K562 (cell line): ENCODE data around the gene SHLD1. TPM values are rescaled to one million over a fixed set of nuclear protein-coding genes. Genes with fewer than 3 reads are reported as not detected.

Source experiments
- ARID1B ChIP-seq: fragments of 450-650 bp; IDR thresholded peaks from 2 replicates; pipeline ENCODE4 v1.6.1; 2016; ENCODE audit warnings: antibody characterized with exemption, mild to moderate bottlenecking, inconsistent platforms
- BACH1 ChIP-seq: fragments of 200-800 bp; sonication (Bioruptor generic); IDR thresholded peaks from 2 replicates; pipeline ENCODE4 v1.6.1; 2016; ENCODE audit warnings: missing genetic modification characterization, missing compliant biosample characterization
- CHD2 ChIP-seq: IDR thresholded peaks from 2 replicates; pipeline ENCODE4 v1.6.1; 2011; ENCODE audit warnings: low read depth, low read length
- DDX20 ChIP-seq: fragments of 450-650 bp; IDR thresholded peaks from 2 replicates; pipeline ENCODE4 v1.6.1; 2016; ENCODE audit warnings: missing genetic modification characterization, low read depth, mild to moderate bottlenecking, missing compliant biosample characterization, moderate library complexity
- EZH2 ChIP-seq: IDR thresholded peaks from 2 replicates; pipeline ENCODE4 v1.6.1; 2012; ENCODE audit warnings: low read depth, mild to moderate bottlenecking, inconsistent platforms, low read length, borderline replicate concordance
- HDAC2 ChIP-seq: fragments of 450-650 bp; IDR thresholded peaks from 2 replicates; pipeline ENCODE4 v1.6.1; 2016; ENCODE audit warnings: mild to moderate bottlenecking
- HNRNPH1 ChIP-seq: fragments of 200-400 bp; formaldehyde crosslinking; optimal IDR thresholded peaks from 2 replicates; pipeline ENCODE3; 2017; ENCODE audit warnings: low read depth, mild to moderate bottlenecking, low read length, moderate library complexity
- HNRNPK ChIP-seq: fragments of 200-400 bp; formaldehyde crosslinking; IDR thresholded peaks from one replicate; pipeline ENCODE4 v1.6.1; 2018; ENCODE audit warnings: mild to moderate bottlenecking, low read depth, low read length; ENCODE audit not compliant: poor library complexity, severe bottlenecking
- KHSRP ChIP-seq: fragments of 450-650 bp; IDR thresholded peaks from 2 replicates; pipeline ENCODE4 v1.6.1; 2017
- MED1 ChIP-seq: sonication (generic); formaldehyde crosslinking; IDR thresholded peaks from 2 replicates; pipeline ENCODE4 v1.8.1; 2023; ENCODE audit warnings: missing genetic modification reagents, borderline replicate concordance
- NFRKB ChIP-seq: fragments of 450-650 bp; IDR thresholded peaks from 2 replicates; pipeline ENCODE4 v1.6.1; 2016; ENCODE audit warnings: low read depth
- NUFIP1 ChIP-seq: fragments of 450-650 bp; IDR thresholded peaks from 2 replicates; pipeline ENCODE4 v1.6.1; 2018; ENCODE audit not compliant: partially characterized antibody
- RBM34 ChIP-seq: fragments of 200-400 bp; formaldehyde crosslinking; IDR thresholded peaks from 2 replicates; pipeline ENCODE4 v1.6.1; 2018; ENCODE audit warnings: low read length, borderline replicate concordance; ENCODE audit not compliant: insufficient read depth
- SAFB ChIP-seq: fragments of 200-400 bp; formaldehyde crosslinking; IDR thresholded peaks from 2 replicates; pipeline ENCODE4 v1.6.1; 2017; ENCODE audit warnings: low read depth, low read length, borderline replicate concordance
- ZSCAN32 ChIP-seq: fragments of 450-650 bp; formaldehyde crosslinking; IDR thresholded peaks from 2 replicates; pipeline ENCODE4 v1.4.0; 2020; ENCODE audit warnings: mild to moderate bottlenecking, moderate library complexity
- polyA plus RNA-seq, 8 experiments: library from polyadenylated mRNA; depleted of rRNA in 4 of 8; stranded (reverse) in 5 of 8; unstranded in 3 of 8; fragments of >200 nt; fragmentation: Nextera tagmentation in 2 of 8; fragmentation: Illumina TruSeq in 1 of 8; extraction: Ambion mirVana in 2 of 8; extraction: Trizol in 1 of 8; gene quantifications; 2 replicates each; pipeline versions ENCODE4 v1.2.1 to v1.2.3, GENCODE V29; 2011 to 2014; ENCODE audit warnings: inconsistent platforms in 1 of 8, missing spikeins in 1 of 8
- total RNA-seq, 7 experiments: library from RNA; depleted of rRNA in 6 of 7; stranded (reverse); fragments of >200 nt in 6 of 7; fragmentation: Illumina TruSeq in 2 of 7; extraction: Trizol in 2 of 7; gene quantifications; 2 replicates each; pipeline versions ENCODE4 v1.2.1 to v1.2.3, GENCODE V29; 2011 to 2021; ENCODE audit warnings: low replicate concordance in 1 of 7
- TF ChIP-seq, protein P1 (sequence below): fragments of 250-450 bp; sonication (Bioruptor Pico); IDR thresholded peaks from 2 replicates; pipeline ENCODE4 v1.9.0; 2021; ENCODE audit warnings: mild to moderate bottlenecking, inconsistent platforms
- TF ChIP-seq, protein P2 (sequence below): sonication (generic); formaldehyde crosslinking; IDR thresholded peaks from 2 replicates; pipeline ENCODE4 v1.8.1; 2022; ENCODE audit warnings: missing genetic modification reagents
- TF ChIP-seq, protein P3 (sequence below): sonication (generic); formaldehyde crosslinking; IDR thresholded peaks from 2 replicates; pipeline ENCODE4 v1.9.0; 2022; ENCODE audit warnings: mild to moderate bottlenecking, missing genetic modification reagents
- TF ChIP-seq, protein P4 (sequence below): sonication (generic); formaldehyde crosslinking; IDR thresholded peaks from 2 replicates; pipeline ENCODE4 v1.8.0; 2023; ENCODE audit warnings: mild to moderate bottlenecking, missing genetic modification reagents

The SHLD1 gene
- total and polyA plus RNA-seq, 9 of the 15 experiments (the other 6 are each of a cell fraction or from before 2014, with no cell fraction given) = 3.7 to 21.6 (median 8.2) TPM

DNA sequence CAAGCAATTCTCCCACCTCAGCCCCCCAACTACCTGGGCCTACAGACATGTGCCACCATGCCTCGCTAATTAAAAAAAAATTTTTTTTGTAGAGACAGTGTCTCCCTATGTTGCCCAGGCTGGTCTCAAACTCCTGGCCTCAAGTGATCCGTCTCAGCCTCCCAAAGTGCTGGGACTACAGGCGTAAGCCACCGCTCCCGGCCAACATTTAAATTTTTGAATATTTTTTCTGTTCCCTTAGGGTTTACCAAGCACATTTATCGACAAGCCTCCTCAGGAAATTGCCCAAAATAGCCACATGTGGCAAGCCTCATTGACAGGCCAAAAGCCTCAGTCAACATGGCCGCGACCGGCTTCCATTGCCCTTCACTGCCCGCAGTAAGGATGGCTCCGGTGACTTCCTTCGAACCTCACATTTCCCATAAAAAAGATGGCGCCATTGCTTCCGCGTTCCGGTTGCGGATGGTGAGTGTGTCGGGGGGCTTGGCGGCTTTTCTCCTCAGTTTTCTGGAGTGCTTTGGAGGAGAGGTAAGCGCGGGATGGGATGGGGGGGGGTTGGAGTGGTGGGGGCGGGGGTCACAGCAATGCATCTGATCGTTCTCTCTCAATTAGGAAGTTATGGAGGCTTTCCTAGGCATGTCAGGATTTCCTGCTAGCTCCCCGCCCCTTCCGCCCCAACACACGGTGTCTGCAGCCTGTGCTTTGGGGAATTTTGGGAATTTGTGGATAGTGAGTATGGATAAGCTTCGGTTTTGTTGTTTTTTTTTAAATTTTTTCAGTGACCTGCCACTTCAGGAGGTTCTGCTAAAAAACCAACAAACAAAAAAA is at the start of gene SHLD1 (continued):
- no peak for TF ChIP-seq EZH2
- TF ChIP-seq, protein P1, sequence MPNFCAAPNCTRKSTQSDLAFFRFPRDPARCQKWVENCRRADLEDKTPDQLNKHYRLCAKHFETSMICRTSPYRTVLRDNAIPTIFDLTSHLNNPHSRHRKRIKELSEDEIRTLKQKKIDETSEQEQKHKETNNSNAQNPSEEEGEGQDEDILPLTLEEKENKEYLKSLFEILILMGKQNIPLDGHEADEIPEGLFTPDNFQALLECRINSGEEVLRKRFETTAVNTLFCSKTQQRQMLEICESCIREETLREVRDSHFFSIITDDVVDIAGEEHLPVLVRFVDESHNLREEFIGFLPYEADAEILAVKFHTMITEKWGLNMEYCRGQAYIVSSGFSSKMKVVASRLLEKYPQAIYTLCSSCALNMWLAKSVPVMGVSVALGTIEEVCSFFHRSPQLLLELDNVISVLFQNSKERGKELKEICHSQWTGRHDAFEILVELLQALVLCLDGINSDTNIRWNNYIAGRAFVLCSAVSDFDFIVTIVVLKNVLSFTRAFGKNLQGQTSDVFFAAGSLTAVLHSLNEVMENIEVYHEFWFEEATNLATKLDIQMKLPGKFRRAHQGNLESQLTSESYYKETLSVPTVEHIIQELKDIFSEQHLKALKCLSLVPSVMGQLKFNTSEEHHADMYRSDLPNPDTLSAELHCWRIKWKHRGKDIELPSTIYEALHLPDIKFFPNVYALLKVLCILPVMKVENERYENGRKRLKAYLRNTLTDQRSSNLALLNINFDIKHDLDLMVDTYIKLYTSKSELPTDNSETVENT = no peak
- TF ChIP-seq HDAC2 = no peak
- no peak for TF ChIP-seq KHSRP
- TF ChIP-seq, protein P2, sequence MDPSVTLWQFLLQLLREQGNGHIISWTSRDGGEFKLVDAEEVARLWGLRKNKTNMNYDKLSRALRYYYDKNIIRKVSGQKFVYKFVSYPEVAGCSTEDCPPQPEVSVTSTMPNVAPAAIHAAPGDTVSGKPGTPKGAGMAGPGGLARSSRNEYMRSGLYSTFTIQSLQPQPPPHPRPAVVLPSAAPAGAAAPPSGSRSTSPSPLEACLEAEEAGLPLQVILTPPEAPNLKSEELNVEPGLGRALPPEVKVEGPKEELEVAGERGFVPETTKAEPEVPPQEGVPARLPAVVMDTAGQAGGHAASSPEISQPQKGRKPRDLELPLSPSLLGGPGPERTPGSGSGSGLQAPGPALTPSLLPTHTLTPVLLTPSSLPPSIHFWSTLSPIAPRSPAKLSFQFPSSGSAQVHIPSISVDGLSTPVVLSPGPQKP (CRISPR knock-in tag) = no peak
- peak; percentile 89 for TF ChIP-seq NFRKB
- no peak for TF ChIP-seq MED1 (CRISPR knock-in tag)
- no peak for TF ChIP-seq DDX20
- no peak for TF ChIP-seq ARID1B
- no peak for TF ChIP-seq HNRNPH1
- no peak for TF ChIP-seq HNRNPK
- TF ChIP-seq, protein P3, sequence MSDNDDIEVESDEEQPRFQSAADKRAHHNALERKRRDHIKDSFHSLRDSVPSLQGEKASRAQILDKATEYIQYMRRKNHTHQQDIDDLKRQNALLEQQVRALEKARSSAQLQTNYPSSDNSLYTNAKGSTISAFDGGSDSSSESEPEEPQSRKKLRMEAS = peak; percentile 53
- TF ChIP-seq NUFIP1 = no peak
- peak; percentile 86; the same call in 1 of the 2 replicates for TF ChIP-seq BACH1 (tag)
- no peak for TF ChIP-seq CHD2
- TF ChIP-seq RBM34 = no peak
- TF ChIP-seq, protein P4, sequence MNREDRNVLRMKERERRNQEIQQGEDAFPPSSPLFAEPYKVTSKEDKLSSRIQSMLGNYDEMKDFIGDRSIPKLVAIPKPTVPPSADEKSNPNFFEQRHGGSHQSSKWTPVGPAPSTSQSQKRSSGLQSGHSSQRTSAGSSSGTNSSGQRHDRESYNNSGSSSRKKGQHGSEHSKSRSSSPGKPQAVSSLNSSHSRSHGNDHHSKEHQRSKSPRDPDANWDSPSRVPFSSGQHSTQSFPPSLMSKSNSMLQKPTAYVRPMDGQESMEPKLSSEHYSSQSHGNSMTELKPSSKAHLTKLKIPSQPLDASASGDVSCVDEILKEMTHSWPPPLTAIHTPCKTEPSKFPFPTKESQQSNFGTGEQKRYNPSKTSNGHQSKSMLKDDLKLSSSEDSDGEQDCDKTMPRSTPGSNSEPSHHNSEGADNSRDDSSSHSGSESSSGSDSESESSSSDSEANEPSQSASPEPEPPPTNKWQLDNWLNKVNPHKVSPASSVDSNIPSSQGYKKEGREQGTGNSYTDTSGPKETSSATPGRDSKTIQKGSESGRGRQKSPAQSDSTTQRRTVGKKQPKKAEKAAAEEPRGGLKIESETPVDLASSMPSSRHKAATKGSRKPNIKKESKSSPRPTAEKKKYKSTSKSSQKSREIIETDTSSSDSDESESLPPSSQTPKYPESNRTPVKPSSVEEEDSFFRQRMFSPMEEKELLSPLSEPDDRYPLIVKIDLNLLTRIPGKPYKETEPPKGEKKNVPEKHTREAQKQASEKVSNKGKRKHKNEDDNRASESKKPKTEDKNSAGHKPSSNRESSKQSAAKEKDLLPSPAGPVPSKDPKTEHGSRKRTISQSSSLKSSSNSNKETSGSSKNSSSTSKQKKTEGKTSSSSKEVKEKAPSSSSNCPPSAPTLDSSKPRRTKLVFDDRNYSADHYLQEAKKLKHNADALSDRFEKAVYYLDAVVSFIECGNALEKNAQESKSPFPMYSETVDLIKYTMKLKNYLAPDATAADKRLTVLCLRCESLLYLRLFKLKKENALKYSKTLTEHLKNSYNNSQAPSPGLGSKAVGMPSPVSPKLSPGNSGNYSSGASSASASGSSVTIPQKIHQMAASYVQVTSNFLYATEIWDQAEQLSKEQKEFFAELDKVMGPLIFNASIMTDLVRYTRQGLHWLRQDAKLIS (CRISPR knock-in tag) = no peak
- no peak for TF ChIP-seq SAFB
- TF ChIP-seq ZSCAN32 = no peak
